NCI-H2171 (cell line): Measurements from ENCODE around the gene ADCY10.
"Not testable (repeated sequence)": the region's sequence is repeated elsewhere in the genome, so short reads cannot be mapped to it uniquely, and the experiment has no call there.

ENCODE experiments used
- DNase-seq: peaks from one replicate; lab custom pipeline; 2025; lab: John Stamatoyannopoulos, UW

Gene ADCY10

GRCh38 chr1:167913895-167914496 is at the start of gene ADCY10:
Gene ADCY10, minus strand, starts transcription at chr1:167914134. Its CDS starts 8,994 bp downstream, at chr1:167905140.
- DNase-seq = no peak

- DNase-seq = no peak
These were observed 43.8 kb upstream of the ADCY10 start for GRCh38 chr1:167957710-167958109.

- DNase-seq = no peak
These were observed 42.0 kb upstream of the ADCY10 start for GRCh38 chr1:167955915-167956314.

- DNase-seq = no peak
These were observed 36.6 kb upstream of the ADCY10 start for GRCh38 chr1:167950569-167950968.

- DNase-seq = no peak
These were observed 35.9 kb upstream of the ADCY10 start for GRCh38 chr1:167949785-167950184.

- DNase-seq = no peak
These were observed 33.8 kb upstream of the ADCY10 start for GRCh38 chr1:167947733-167948132.

GRCh38 chr1:167943541-167943940 is 29.6 kb upstream of the ADCY10 start:
- DNase-seq = no peak

- DNase-seq = no peak
These were observed 26.3 kb upstream of the ADCY10 start for GRCh38 chr1:167940264-167940663.

- DNase-seq = no peak
These were observed 24.2 kb upstream of the ADCY10 start for GRCh38 chr1:167938080-167938636.

GRCh38 chr1:167937709-167938010 is 23.7 kb upstream of the ADCY10 start:
- DNase-seq = no peak

- peak; percentile 49 for DNase-seq
These were observed 23.2 kb upstream of the ADCY10 start, which contains the start of gene MPC2 for GRCh38 chr1:167936930-167937708. Gene MPC2, minus strand, starts transcription at chr1:167937072. Its CDS starts 1,231 bp downstream, at chr1:167935841.

- peak; percentile 96 for DNase-seq
These were observed 22.4 kb upstream of the ADCY10 start, which contains the start of gene DCAF6 for GRCh38 chr1:167936068-167936929. Gene DCAF6, plus strand, starts transcription at chr1:167936683. Its CDS starts 229 bp downstream, at chr1:167936912.

GRCh38 chr1:167935216-167936067 is 21.5 kb upstream of the ADCY10 start:
- peak; percentile 33 for DNase-seq

GRCh38 chr1:167934426-167935215 is 20.7 kb upstream of the ADCY10 start:
- no peak for DNase-seq

- DNase-seq = no peak
These were observed 19.9 kb upstream of the ADCY10 start for GRCh38 chr1:167933788-167934187.

- DNase-seq = no peak
These were observed 15.8 kb upstream of the ADCY10 start for GRCh38 chr1:167929725-167930124.

GRCh38 chr1:167928919-167929318 is 15.0 kb upstream of the ADCY10 start:
- DNase-seq = not testable (repeated sequence)

GRCh38 chr1:167928457-167928852 is 14.5 kb upstream of the ADCY10 start:
- no peak for DNase-seq

GRCh38 chr1:167927046-167927754 is 13.3 kb upstream of the ADCY10 start:
- no peak for DNase-seq

GRCh38 chr1:167926486-167926997 is 12.6 kb upstream of the ADCY10 start:
- no peak for DNase-seq
